Smooth muscle cell (in vitro differentiated cells): ENCODE results near the gene MLLT3. TPM values are rescaled to one million over a fixed set of nuclear protein-coding genes. Genes with fewer than 3 reads are reported as not detected.

Experiments
- DNase-seq: peaks from one replicate; lab custom pipeline; 2025; ENCODE audit not compliant: unreplicated experiment; lab: John Stamatoyannopoulos, UW
- H2AFZ ChIP-seq: fragments of 200-600 bp; sonication (generic); 2 replicates; pipeline ENCODE4 v1.6.0; 2016; ENCODE audit warnings: antibody characterized with exemption, low read depth, mild to moderate bottlenecking
- H3F3A ChIP-seq: fragments of 200-600 bp; sonication (generic); 2 replicates; pipeline ENCODE4 v1.6.0; 2017; ENCODE audit warnings: antibody characterized with exemption, low read depth
- H3K27ac ChIP-seq: fragments of 200-600 bp; sonication (generic); 2 replicates; pipeline ENCODE4 v1.5.1; 2016; ENCODE audit warnings: low read depth, mild to moderate bottlenecking
- H3K27me3 ChIP-seq: fragments of 200-600 bp; sonication (generic); 2 replicates; pipeline ENCODE4 v1.6.1; 2016; ENCODE audit warnings: low read depth, mild to moderate bottlenecking
- H3K36me3 ChIP-seq: fragments of 200-600 bp; sonication (generic); 2 replicates; pipeline ENCODE4 v1.5.1; 2016; ENCODE audit warnings: low read depth
- H3K4me1 ChIP-seq: fragments of 200-600 bp; sonication (generic); 2 replicates; pipeline ENCODE4 v1.5.1; 2016; ENCODE audit warnings: low read depth
- H3K4me2 ChIP-seq: fragments of 200-600 bp; sonication (generic); 2 replicates; pipeline ENCODE4 v1.6.0; 2016; ENCODE audit warnings: mild to moderate bottlenecking
- H3K4me3 ChIP-seq: fragments of 200-600 bp; sonication (generic); 2 replicates; pipeline ENCODE4 v1.5.1; 2016; ENCODE audit warnings: mild to moderate bottlenecking
- H3K79me2 ChIP-seq: fragments of 200-600 bp; sonication (generic); 2 replicates; pipeline ENCODE4 v1.6.0; 2016; ENCODE audit warnings: low read depth, mild to moderate bottlenecking
- H3K9ac ChIP-seq: fragments of 200-600 bp; sonication (generic); 2 replicates; pipeline ENCODE4 v1.6.0; 2016; ENCODE audit warnings: low read depth
- H3K9me3 ChIP-seq: fragments of 200-600 bp; sonication (generic); replicated peaks from 2 replicates; pipeline ENCODE4 v1.5.1; 2016; ENCODE audit warnings: low read depth
- H4K20me1 ChIP-seq: fragments of 200-600 bp; sonication (generic); 2 replicates; pipeline ENCODE4 v1.6.0; 2016; ENCODE audit warnings: low read depth
- WGBS: methylation state at CpG from one replicate; pipeline ENCODE4 v1.1.7; 2016; ENCODE audit warnings: low lambda C conversion rate; 5-methylcytosine and 5-hydroxymethylcytosine counted together
- polyA plus RNA-seq: library from polyadenylated mRNA; unstranded; fragments of >200 nt; fragmentation: Nextera tagmentation; extraction: Ambion mirVana; gene quantifications from 2 replicates; pipeline ENCODE4 v1.2.1, GENCODE V29; 2016
- total RNA-seq: library from RNA; depleted of rRNA; stranded (reverse); fragments of >200 nt; gene quantifications from 2 replicates; pipeline ENCODE4 v1.2.3, GENCODE V29; 2014
- TF ChIP-seq, protein P1 (sequence below): fragments of 200-600 bp; sonication (generic); IDR thresholded peaks from 2 replicates; pipeline ENCODE4 v1.5.1; 2017; ENCODE audit warnings: borderline replicate concordance, mild to moderate bottlenecking, antibody characterized with exemption; ENCODE audit not compliant: insufficient read depth, poor library complexity, severe bottlenecking

MLLT3 gene
- total and polyA plus RNA-seq, 2 experiments from 2014 or later, result 21.9 to 29.9 TPM

DNA sequence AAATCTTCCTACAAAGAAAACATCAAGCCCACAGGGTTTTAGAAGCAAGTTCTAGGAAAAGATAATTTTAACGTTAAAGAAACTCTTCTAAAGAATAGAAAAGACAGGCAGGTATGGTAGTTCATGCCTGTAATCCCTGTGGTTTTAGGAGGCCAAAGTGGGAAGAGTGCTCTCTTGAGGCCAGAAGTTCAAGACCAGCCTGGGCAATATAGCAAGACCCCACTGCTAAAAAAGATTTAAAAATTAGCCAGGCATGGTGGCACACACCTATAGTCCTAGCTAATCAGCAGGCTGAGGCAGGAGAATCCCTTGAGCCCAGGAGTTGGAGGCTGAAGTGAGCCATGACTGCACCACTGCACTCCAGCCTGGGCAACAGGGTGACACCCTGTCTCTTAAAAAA, 193.3 kb downstream of the MLLT3 start:
- Histone ChIP-seq H3K79me2 (peaks cover 84% of the 10 kb centered on the region), H2AFZ (no peak overlapping the region), H3K4me3 (no peak overlapping the region), H3K9me3 (no peaks in the 10 kb centered on the region), H3K4me2 (no peak overlapping the region), H3K4me1 (no peaks in the 10 kb centered on the region), H3K9ac (no peak overlapping the region), H4K20me1 (peaks cover 16% of the 10 kb centered on the region), H3K27me3 (no peaks in the 10 kb centered on the region), H3K36me3 (no peaks in the 10 kb centered on the region), H3F3A (no peaks in the 10 kb centered on the region), H3K27ac (no peak overlapping the region)
- 80% methylated on average over 1 of the region's 1 CpG for WGBS
- DNase-seq, result no peak
- TF ChIP-seq, protein P1, sequence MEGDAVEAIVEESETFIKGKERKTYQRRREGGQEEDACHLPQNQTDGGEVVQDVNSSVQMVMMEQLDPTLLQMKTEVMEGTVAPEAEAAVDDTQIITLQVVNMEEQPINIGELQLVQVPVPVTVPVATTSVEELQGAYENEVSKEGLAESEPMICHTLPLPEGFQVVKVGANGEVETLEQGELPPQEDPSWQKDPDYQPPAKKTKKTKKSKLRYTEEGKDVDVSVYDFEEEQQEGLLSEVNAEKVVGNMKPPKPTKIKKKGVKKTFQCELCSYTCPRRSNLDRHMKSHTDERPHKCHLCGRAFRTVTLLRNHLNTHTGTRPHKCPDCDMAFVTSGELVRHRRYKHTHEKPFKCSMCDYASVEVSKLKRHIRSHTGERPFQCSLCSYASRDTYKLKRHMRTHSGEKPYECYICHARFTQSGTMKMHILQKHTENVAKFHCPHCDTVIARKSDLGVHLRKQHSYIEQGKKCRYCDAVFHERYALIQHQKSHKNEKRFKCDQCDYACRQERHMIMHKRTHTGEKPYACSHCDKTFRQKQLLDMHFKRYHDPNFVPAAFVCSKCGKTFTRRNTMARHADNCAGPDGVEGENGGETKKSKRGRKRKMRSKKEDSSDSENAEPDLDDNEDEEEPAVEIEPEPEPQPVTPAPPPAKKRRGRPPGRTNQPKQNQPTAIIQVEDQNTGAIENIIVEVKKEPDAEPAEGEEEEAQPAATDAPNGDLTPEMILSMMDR, result no peak

DNA sequence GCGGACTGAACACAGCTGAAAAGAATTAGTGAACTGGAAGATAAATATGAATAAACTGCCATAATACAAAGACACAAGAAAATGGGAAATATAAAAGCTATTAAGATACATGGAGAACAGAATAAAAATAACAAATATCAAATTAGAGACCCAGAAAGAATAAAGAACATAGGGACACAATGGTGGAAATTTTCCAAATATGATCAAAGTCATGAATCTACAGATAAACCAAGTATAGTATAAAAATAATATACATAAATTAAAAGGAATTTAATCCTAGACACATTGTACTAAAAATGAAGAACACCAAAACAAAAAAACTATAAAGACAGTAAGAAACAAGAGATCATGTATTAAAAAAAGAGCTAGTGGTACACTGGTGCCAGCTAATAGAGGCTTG, 194.9 kb downstream of the MLLT3 start:
- no peak overlapping the region for H2AFZ ChIP-seq
- H3F3A ChIP-seq, result no peaks in the 10 kb centered on the region
- H3K36me3 ChIP-seq, result no peaks in the 10 kb centered on the region
- no peaks in the 10 kb centered on the region for H3K9me3 ChIP-seq
- H3K4me2 ChIP-seq, result no peak overlapping the region
- WGBS, result 100% methylated on average over 1 of the region's 1 CpG
- no peaks in the 10 kb centered on the region for H3K4me1 ChIP-seq
- no peak overlapping the region for H3K27ac ChIP-seq
- H4K20me1 ChIP-seq, result peaks cover 16% of the 10 kb centered on the region
- DNase-seq, result no peak
- peaks cover 80% of the 10 kb centered on the region for H3K79me2 ChIP-seq
- no peaks in the 10 kb centered on the region for H3K27me3 ChIP-seq
- H3K9ac ChIP-seq, result no peak overlapping the region
- H3K4me3 ChIP-seq, result no peak overlapping the region
- TF ChIP-seq, protein P1, result no peak

DNA sequence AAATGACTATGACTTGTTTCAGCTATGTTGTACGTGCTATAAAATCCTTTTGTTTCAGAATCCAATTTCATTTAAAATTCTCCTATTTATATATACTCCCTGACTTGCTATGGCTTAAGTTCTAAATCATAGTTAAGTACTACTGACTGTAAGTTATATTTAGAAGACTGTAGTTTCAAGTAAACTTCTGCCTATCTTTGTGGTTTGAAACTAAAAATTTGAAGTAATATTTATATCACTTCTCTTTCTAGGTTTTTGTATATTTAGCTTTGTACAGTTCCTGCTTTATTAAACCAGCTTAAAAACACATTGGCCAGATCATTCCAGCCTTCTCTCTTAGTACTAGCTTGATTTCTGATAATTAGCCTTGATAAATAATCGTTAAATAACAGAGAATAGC, 196.3 kb downstream of the MLLT3 start:
- H4K20me1 ChIP-seq, result peaks cover 21% of the 10 kb centered on the region
- H2AFZ ChIP-seq, result no peak overlapping the region
- H3K4me1 ChIP-seq, result no peaks in the 10 kb centered on the region
- H3K9me3 ChIP-seq, result no peaks in the 10 kb centered on the region
- H3K79me2 ChIP-seq, result peaks cover 80% of the 10 kb centered on the region
- no peak overlapping the region for H3K9ac ChIP-seq
- TF ChIP-seq, protein P1, result no peak
- no peak overlapping the region for H3K4me3 ChIP-seq
- no peak for DNase-seq
- 63% methylated on average over 2 of the region's 2 CpGs for WGBS
- H3K27ac ChIP-seq, result no peak overlapping the region
- no peaks in the 10 kb centered on the region for H3K27me3 ChIP-seq
- no peaks in the 10 kb centered on the region for H3K36me3 ChIP-seq
- no peaks in the 10 kb centered on the region for H3F3A ChIP-seq
- H3K4me2 ChIP-seq, result no peak overlapping the region

DNA sequence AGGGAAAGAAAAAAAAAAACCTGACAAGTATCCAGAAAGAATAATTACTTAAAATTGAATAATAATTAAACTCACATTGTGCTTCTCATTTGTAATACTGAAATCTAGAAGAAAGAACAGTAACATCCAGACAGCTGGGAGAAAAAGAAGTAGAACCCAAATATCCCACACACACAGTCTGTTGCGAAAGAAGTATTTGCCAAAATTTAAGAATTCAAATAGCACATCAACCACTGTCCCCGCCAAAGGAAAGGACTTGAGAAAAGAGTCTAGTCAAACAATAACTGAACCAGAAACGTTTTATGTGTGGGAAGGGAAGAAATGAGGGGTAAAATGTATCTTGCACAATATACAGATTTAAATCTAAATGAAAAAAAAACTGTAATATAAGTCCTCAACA, 202.8 kb downstream of the MLLT3 start:
- Histone ChIP-seq H3K4me2 (no peak overlapping the region), H3K79me2 (peaks cover 77% of the 10 kb centered on the region), H3F3A (no peaks in the 10 kb centered on the region), H3K4me1 (no peaks in the 10 kb centered on the region), H2AFZ (no peak overlapping the region), H3K4me3 (no peak overlapping the region), H3K27me3 (no peaks in the 10 kb centered on the region), H3K9ac (no peak overlapping the region), H3K36me3 (no peaks in the 10 kb centered on the region), H3K27ac (no peak overlapping the region), H3K9me3 (no peaks in the 10 kb centered on the region), H4K20me1 (peaks cover 60% of the 10 kb centered on the region)
- WGBS, result 78% methylated on average over 3 of the region's 3 CpGs
- TF ChIP-seq, protein P1, result no peak
- no peak for DNase-seq
